ACC112 (cell line): ENCODE measurements around the gene MCTP1.

Source experiments
- H2AFZ ChIP-seq: fragments of 200-600 bp; sonication (generic); one replicate; pipeline ENCODE4 v1.6.0; 2017; ENCODE audit warnings: antibody characterized with exemption, low read length; ENCODE audit not compliant: unreplicated experiment
- H3K27ac ChIP-seq: fragments of 200-600 bp; sonication (generic); 2 replicates; pipeline ENCODE4 v1.5.1; 2014; ENCODE audit warnings: low read depth, mild to moderate bottlenecking, antibody characterized with exemption, low read length, moderate library complexity
- H3K27me3 ChIP-seq: fragments of 200-600 bp; sonication (generic); 2 replicates; pipeline ENCODE4 v1.6.1; 2014; ENCODE audit warnings: mild to moderate bottlenecking, antibody characterized with exemption, low read length, moderate library complexity, mixed read lengths; ENCODE audit not compliant: insufficient read depth
- H3K36me3 ChIP-seq: fragments of 200-600 bp; sonication (generic); 2 replicates; pipeline ENCODE4 v1.6.1; 2016; ENCODE audit warnings: mild to moderate bottlenecking, antibody characterized with exemption, low read length, moderate library complexity, mixed read lengths; ENCODE audit not compliant: insufficient read depth
- H3K4me1 ChIP-seq: fragments of 200-600 bp; sonication (generic); one replicate; pipeline ENCODE4 v1.6.1; 2016; ENCODE audit warnings: low read length, mixed read lengths; ENCODE audit not compliant: insufficient read depth, unreplicated experiment, control insufficient read depth
- H3K4me3 ChIP-seq: fragments of 200-600 bp; sonication (generic); 2 replicates; pipeline ENCODE4 v1.5.1; 2014; ENCODE audit warnings: mild to moderate bottlenecking, low read depth, low read length
- H3K79me2 ChIP-seq: fragments of 200-600 bp; sonication (generic); one replicate; pipeline ENCODE4 v1.6.0; 2016; ENCODE audit warnings: low read length; ENCODE audit not compliant: control insufficient read depth, unreplicated experiment, insufficient read depth

The MCTP1 gene

GRCh38 chr5:95134326-95134725, 150.6 kb downstream of the MCTP1 start:
- Histone ChIP-seq H3K36me3 (no peaks in the 10 kb centered on the region), H2AFZ (no peak overlapping the region), H3K27me3 (no peaks in the 10 kb centered on the region; the same call in 1 of the 2 replicates), H3K4me1 (no peaks in the 10 kb centered on the region), H3K4me3 (no peak overlapping the region), H3K27ac (no peak overlapping the region), H3K79me2 (no peaks in the 10 kb centered on the region)

- Histone ChIP-seq H3K27me3 (no peaks in the 10 kb centered on the region; the same call in none of the 2 replicates), H3K4me3 (no peak overlapping the region), H3K79me2 (no peaks in the 10 kb centered on the region), H3K36me3 (no peaks in the 10 kb centered on the region), H3K27ac (no peak overlapping the region), H2AFZ (no peak overlapping the region), H3K4me1 (no peaks in the 10 kb centered on the region)
Measured at GRCh38 chr5:95132096-95132495, 152.8 kb downstream of the MCTP1 start.

GRCh38 chr5:95130941-95131340, 154.0 kb downstream of the MCTP1 start:
- H3K27ac ChIP-seq, result no peak overlapping the region
- H3K27me3 ChIP-seq, result no peaks in the 10 kb centered on the region; the same call in 1 of the 2 replicates
- H3K4me1 ChIP-seq, result no peaks in the 10 kb centered on the region
- H3K79me2 ChIP-seq, result no peaks in the 10 kb centered on the region
- H3K4me3 ChIP-seq, result no peak overlapping the region
- H3K36me3 ChIP-seq, result no peaks in the 10 kb centered on the region
- no peak overlapping the region for H2AFZ ChIP-seq

GRCh38 chr5:95124731-95125130, 160.2 kb downstream of the MCTP1 start:
- no peak overlapping the region for H3K27ac ChIP-seq
- H3K36me3 ChIP-seq, result no peaks in the 10 kb centered on the region
- H3K4me1 ChIP-seq, result no peaks in the 10 kb centered on the region
- H3K27me3 ChIP-seq, result no peaks in the 10 kb centered on the region; the same call in 1 of the 2 replicates
- H3K4me3 ChIP-seq, result no peak overlapping the region
- H3K79me2 ChIP-seq, result no peaks in the 10 kb centered on the region
- H2AFZ ChIP-seq, result no peak overlapping the region

- no peaks in the 10 kb centered on the region for H3K36me3 ChIP-seq
- no peak overlapping the region for H2AFZ ChIP-seq
- no peaks in the 10 kb centered on the region; the same call in 1 of the 2 replicates for H3K27me3 ChIP-seq
- no peak overlapping the region for H3K27ac ChIP-seq
- no peaks in the 10 kb centered on the region for H3K4me1 ChIP-seq
- H3K79me2 ChIP-seq, result no peaks in the 10 kb centered on the region
- H3K4me3 ChIP-seq, result no peak overlapping the region
Measured at GRCh38 chr5:95124101-95124500, 160.8 kb downstream of the MCTP1 start.

GRCh38 chr5:95114902-95115301, 170.0 kb downstream of the MCTP1 start:
- H3K36me3 ChIP-seq, result no peaks in the 10 kb centered on the region

GRCh38 chr5:95114305-95114704, 170.6 kb downstream of the MCTP1 start:
- Histone ChIP-seq H3K27ac (no peak overlapping the region), H3K36me3 (no peaks in the 10 kb centered on the region), H3K4me3 (no peak overlapping the region), H2AFZ (no peak overlapping the region), H3K79me2 (no peaks in the 10 kb centered on the region), H3K27me3 (no peaks in the 10 kb centered on the region), H3K4me1 (peaks cover 8% of the 10 kb centered on the region)

More at GRCh38 chr5:95114902-95115301, 170.0 kb downstream of the MCTP1 start:
- no peaks in the 10 kb centered on the region for H3K27me3 ChIP-seq
- no peak overlapping the region for H3K27ac ChIP-seq
- peaks cover 8% of the 10 kb centered on the region for H3K4me1 ChIP-seq
- no peak overlapping the region for H2AFZ ChIP-seq
- no peak overlapping the region for H3K4me3 ChIP-seq
- H3K79me2 ChIP-seq, result no peaks in the 10 kb centered on the region

GRCh38 chr5:95113489-95113888, 171.4 kb downstream of the MCTP1 start:
- H3K79me2 ChIP-seq, result no peaks in the 10 kb centered on the region
- no peaks in the 10 kb centered on the region for H3K36me3 ChIP-seq
- H3K27ac ChIP-seq, result peak overlapping the region; percentile 4; the same call in 1 of the 2 replicates
- H3K27me3 ChIP-seq, result no peaks in the 10 kb centered on the region
- H3K4me3 ChIP-seq, result no peak overlapping the region
- H2AFZ ChIP-seq, result peak overlapping the region; percentile 20
- H3K4me1 ChIP-seq, result peaks cover 8% of the 10 kb centered on the region

GRCh38 chr5:95111141-95111540, 173.8 kb downstream of the MCTP1 start:
- Histone ChIP-seq H3K36me3 (no peaks in the 10 kb centered on the region), H3K4me3 (no peak overlapping the region), H2AFZ (no peak overlapping the region), H3K79me2 (no peaks in the 10 kb centered on the region), H3K27ac (no peak overlapping the region), H3K27me3 (no peaks in the 10 kb centered on the region), H3K4me1 (peaks cover 8% of the 10 kb centered on the region)

- H3K27ac ChIP-seq, result no peak overlapping the region
- H3K36me3 ChIP-seq, result no peaks in the 10 kb centered on the region
- no peak overlapping the region for H3K4me3 ChIP-seq
- H3K4me1 ChIP-seq, result peaks cover 8% of the 10 kb centered on the region
- no peaks in the 10 kb centered on the region for H3K79me2 ChIP-seq
- no peak overlapping the region for H2AFZ ChIP-seq
- no peaks in the 10 kb centered on the region for H3K27me3 ChIP-seq
Measured at GRCh38 chr5:95110118-95110517, 174.8 kb downstream of the MCTP1 start.

GRCh38 chr5:95107138-95107537, 177.8 kb downstream of the MCTP1 start:
- H3K4me1 ChIP-seq, result no peaks in the 10 kb centered on the region
- H3K4me3 ChIP-seq, result no peak overlapping the region
- H2AFZ ChIP-seq, result no peak overlapping the region
- no peaks in the 10 kb centered on the region for H3K36me3 ChIP-seq
- H3K27ac ChIP-seq, result no peak overlapping the region
- H3K79me2 ChIP-seq, result no peaks in the 10 kb centered on the region
- H3K27me3 ChIP-seq, result no peaks in the 10 kb centered on the region
